Peyer's patch (tissue), 4 donors: ENCODE data around the gene LCN1.
"Not testable (repeated sequence)": the region's sequence is repeated elsewhere in the genome, so short reads cannot be mapped to it uniquely, and the experiment has no call there.

Experiments used
- POLR2A ChIP-seq, 2 donors: fragments of 450-650 bp; IDR thresholded peaks; one replicate each; pipeline ENCODE4 v1.5.1; 2017; ENCODE audit warnings: antibody characterized with exemption in 2 of 2, mild to moderate bottlenecking in 2 of 2, moderate library complexity in 2 of 2
- TF ChIP-seq, protein P1 (sequence below), 6 experiments: fragments of 450-650 bp in 4 of 6; fragments of 200-600 bp in 2 of 6; sonication (generic) in 1 of 6; IDR thresholded peaks; one replicate each; pipeline ENCODE4 v1.5.1; 2017 to 2019; ENCODE audit warnings: antibody characterized with exemption in 6 of 6, mild to moderate bottlenecking in 3 of 6, moderate library complexity in 1 of 6

GRCh38 chr9:135546792-135547617 lies 25.8 kb downstream of the LCN1 start:
- TF ChIP-seq POLR2A (IDR thresholded peaks at IDR 0.05): not testable (repeated sequence)
- TF ChIP-seq, protein P1, sequence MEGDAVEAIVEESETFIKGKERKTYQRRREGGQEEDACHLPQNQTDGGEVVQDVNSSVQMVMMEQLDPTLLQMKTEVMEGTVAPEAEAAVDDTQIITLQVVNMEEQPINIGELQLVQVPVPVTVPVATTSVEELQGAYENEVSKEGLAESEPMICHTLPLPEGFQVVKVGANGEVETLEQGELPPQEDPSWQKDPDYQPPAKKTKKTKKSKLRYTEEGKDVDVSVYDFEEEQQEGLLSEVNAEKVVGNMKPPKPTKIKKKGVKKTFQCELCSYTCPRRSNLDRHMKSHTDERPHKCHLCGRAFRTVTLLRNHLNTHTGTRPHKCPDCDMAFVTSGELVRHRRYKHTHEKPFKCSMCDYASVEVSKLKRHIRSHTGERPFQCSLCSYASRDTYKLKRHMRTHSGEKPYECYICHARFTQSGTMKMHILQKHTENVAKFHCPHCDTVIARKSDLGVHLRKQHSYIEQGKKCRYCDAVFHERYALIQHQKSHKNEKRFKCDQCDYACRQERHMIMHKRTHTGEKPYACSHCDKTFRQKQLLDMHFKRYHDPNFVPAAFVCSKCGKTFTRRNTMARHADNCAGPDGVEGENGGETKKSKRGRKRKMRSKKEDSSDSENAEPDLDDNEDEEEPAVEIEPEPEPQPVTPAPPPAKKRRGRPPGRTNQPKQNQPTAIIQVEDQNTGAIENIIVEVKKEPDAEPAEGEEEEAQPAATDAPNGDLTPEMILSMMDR (IDR thresholded peaks at IDR 0.05): not testable (repeated sequence)
